Astrocyte of the spinal cord (primary cell): ENCODE results near the gene HSPE1.

Source experiments
- DNase-seq: peaks from one replicate; pipeline ENCODE4 v3.0.0; 2011; ENCODE audit warnings: low read depth, low spot score
- H3K4me3 ChIP-seq: 2 replicates; pipeline ENCODE4 v1.5.1; 2011; ENCODE audit warnings: low read depth, mild to moderate bottlenecking, low read length, moderate library complexity
- in situ Hi-C: cut with HindIII; loops from 2 replicates; pipeline ENCODE4 v1.10.0; 2017; ENCODE audit warnings: low sequenced_read_pairs
- TF ChIP-seq, protein P1 (sequence below): IDR thresholded peaks from 2 replicates; pipeline ENCODE4 v1.5.1; 2012; ENCODE audit warnings: low read depth, mild to moderate bottlenecking, low read length, inconsistent platforms

Gene HSPE1

DNA sequence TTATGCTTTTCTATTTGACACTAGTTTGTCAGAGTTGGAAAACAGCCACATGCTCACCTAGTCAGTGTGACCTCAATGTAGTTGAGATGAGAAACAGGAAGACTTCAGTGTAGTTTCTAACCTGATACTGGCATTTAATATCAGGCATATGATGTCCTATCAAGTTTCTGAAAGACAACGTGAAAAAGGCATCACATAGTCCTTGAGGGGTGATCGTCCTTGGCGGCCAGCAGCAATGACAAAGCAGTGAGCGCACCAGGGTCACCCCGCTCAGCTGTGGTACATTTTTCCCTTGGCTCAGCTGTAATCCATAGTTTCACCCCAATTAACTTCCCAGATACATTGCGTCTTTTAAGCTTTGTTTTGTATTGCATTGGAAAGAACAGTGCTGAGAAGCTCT is 4.3 kb downstream of the HSPE1 start:
- in situ Hi-C loops: no loop called here
- no peak for DNase-seq
- H3K4me3 ChIP-seq: no peak overlapping the region
- TF ChIP-seq, protein P1, sequence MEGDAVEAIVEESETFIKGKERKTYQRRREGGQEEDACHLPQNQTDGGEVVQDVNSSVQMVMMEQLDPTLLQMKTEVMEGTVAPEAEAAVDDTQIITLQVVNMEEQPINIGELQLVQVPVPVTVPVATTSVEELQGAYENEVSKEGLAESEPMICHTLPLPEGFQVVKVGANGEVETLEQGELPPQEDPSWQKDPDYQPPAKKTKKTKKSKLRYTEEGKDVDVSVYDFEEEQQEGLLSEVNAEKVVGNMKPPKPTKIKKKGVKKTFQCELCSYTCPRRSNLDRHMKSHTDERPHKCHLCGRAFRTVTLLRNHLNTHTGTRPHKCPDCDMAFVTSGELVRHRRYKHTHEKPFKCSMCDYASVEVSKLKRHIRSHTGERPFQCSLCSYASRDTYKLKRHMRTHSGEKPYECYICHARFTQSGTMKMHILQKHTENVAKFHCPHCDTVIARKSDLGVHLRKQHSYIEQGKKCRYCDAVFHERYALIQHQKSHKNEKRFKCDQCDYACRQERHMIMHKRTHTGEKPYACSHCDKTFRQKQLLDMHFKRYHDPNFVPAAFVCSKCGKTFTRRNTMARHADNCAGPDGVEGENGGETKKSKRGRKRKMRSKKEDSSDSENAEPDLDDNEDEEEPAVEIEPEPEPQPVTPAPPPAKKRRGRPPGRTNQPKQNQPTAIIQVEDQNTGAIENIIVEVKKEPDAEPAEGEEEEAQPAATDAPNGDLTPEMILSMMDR: no peak

DNA sequence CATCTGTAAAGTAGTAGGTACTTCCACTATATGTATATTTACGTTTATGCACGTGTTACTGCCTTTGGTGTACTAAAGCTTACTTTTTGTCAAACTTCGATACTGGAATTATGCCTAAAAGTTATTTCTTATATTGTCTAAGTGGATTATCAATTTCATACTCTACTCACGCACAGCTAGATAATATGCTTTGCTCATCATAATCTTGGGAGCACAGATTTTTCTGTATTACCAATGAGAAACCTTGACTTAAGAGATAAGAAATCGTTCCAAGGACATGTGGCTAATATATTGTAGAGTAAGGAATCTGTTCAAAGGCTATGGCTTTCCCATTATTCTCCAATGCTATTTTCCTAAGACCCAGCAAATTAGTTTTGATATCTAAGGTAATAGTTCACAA is 6.5 kb downstream of the HSPE1 start:
- H3K4me3 ChIP-seq: no peak overlapping the region
- no peak for DNase-seq
- in situ Hi-C loops: no loop called here
- TF ChIP-seq, protein P1: no peak

DNA sequence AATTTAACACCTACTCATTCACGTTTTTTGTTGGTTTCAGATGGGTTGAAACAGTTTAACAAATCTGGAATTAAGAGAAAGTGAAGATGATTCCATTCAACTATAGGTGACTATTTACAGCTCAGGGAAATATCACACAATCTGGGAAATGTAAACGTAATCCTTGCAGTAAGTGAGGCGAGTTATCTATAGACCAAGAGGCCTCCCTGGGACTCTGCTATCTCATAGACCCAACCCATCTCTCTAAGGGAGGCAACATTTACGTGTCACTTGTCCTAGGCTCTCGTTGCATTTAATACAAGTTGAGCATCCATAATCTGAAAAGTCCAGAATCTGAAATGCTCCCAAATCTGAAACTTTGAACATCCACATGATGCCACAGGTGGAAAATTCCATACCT is 13.7 kb downstream of the HSPE1 start:
- DNase-seq: no peak
- H3K4me3 ChIP-seq: no peak overlapping the region
- TF ChIP-seq, protein P1: no peak
- in situ Hi-C loops: no loop called here

DNA sequence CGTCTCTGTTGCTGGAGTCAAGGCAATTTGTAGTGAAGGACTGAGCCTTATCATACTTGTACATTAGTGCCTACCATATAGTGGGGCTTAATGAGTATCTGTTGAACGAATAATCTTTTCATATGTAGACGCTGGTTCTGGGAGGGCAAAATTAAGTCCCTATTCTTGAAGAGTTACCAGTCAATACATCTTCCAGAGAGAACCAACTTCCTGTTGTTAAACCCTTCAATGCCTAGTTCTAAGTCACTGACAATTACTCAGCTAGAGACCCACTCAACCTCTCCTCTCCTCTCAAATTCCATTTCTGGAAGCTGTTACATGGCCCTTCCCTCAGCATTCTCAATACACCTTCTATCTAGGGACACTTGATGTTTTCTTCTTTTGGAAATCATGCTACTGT is 14.6 kb downstream of the HSPE1 start:
- in situ Hi-C loops: no loop called here
- TF ChIP-seq, protein P1: no peak
- no peak overlapping the region for H3K4me3 ChIP-seq
- no peak for DNase-seq

DNA sequence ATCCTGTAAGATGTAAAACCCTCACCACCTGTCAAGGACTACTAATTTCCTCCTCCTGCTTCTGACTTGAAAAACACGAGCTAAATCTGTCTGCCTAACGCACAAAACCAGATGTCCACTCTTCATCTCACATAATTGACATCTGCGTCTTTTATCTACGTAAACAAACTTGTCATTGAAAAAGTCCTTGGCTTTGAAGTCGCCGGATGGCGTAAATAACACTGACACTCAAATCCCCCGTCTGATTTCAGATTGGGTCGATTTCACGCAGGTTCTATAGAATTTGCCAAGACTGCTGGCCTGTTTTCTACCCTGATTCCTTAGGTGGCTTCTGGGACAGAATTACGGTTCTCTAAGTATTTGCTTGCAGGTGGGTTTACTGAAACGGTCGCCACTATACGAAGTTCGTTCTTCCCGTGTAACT is 15.1 kb downstream of the HSPE1 start:
- in situ Hi-C loops: no loop called here
- peak; percentile 30 for DNase-seq
- peak overlapping the region; percentile 92 for H3K4me3 ChIP-seq
- TF ChIP-seq, protein P1: no peak

DNA sequence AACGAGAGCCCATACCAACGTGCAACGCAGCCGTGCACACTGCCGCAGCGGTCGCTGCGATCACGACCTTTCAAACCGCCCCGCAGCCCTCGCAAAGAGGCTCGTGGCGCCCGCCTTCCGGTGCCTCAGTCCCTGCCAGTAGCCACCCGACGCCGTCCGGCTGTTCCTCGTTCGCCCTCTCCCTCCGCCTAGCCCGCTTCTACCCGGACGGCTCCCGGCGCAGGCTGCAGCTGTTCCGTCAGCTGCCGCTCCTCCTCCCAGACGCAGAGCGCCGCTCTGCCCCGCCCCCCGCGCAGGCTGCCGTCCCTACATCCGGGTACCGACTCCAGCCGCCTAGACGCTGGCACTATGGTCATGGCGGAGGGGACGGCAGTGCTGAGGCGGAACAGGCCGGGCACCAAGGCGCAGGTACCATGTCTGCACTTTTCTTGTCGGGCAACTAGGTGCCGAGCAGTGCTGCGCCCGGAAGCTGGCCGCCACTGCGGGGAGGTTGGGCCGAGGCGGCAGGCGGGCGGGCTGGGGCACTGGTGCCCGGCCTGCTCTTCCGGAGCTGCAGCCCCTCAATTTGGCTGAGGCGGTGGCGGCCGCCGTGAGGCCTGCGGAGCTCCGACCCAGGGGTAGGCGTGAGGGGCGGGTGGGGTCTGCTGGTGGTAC is 15.7 kb downstream of the HSPE1 start, which contains the start of gene MOB4:
Gene MOB4 (plus strand): TSS at position 328 of the 654 bp plus-strand sequence. CDS start 21 bp downstream, at position 349.
- TF ChIP-seq, protein P1: no peak

More for the DNA sequence above, 15.7 kb downstream of the HSPE1 start, which contains the start of gene MOB4:
- peak; percentile 96 for DNase-seq
- in situ Hi-C loops: no loop called here
- peak within 1 kb of the TSS; percentile 92 for H3K4me3 ChIP-seq
